Hepatocyte (in vitro differentiated cells): ENCODE data around the gene RHAG. TPM values are rescaled to one million over a fixed set of nuclear protein-coding genes. Genes with fewer than 3 reads are reported as not detected.

ENCODE experiments used
- DNase-seq: peaks from one replicate; pipeline ENCODE4 v3.0.0-alpha.2; 2016; ENCODE audit warnings: low spot score
- H2AFZ ChIP-seq: fragments of 200-600 bp; sonication (generic); 2 replicates; pipeline ENCODE4 v1.6.0; 2016; ENCODE audit warnings: antibody characterized with exemption, mild to moderate bottlenecking
- H3K27ac ChIP-seq: fragments of 200-600 bp; sonication (generic); 2 replicates; pipeline ENCODE4 v1.5.1; 2016; ENCODE audit warnings: mild to moderate bottlenecking
- H3K27me3 ChIP-seq: fragments of 200-600 bp; sonication (generic); 2 replicates; pipeline ENCODE4 v1.6.1; 2016
- H3K36me3 ChIP-seq: fragments of 200-600 bp; sonication (generic); replicated peaks from 2 replicates; pipeline ENCODE4 v1.5.1; 2016; ENCODE audit warnings: low read depth; ENCODE audit not compliant: insufficient read depth
- H3K4me1 ChIP-seq: fragments of 200-600 bp; sonication (generic); 2 replicates; pipeline ENCODE4 v1.5.1; 2016; ENCODE audit warnings: mild to moderate bottlenecking, moderate library complexity; ENCODE audit not compliant: insufficient read depth
- H3K4me2 ChIP-seq: fragments of 200-600 bp; sonication (generic); 2 replicates; pipeline ENCODE4 v1.6.0; 2016
- H3K4me3 ChIP-seq: fragments of 200-600 bp; sonication (generic); 2 replicates; pipeline ENCODE4 v1.5.1; 2016; ENCODE audit warnings: mild to moderate bottlenecking
- H3K79me2 ChIP-seq: fragments of 200-600 bp; sonication (generic); 2 replicates; pipeline ENCODE4 v1.6.0; 2017; ENCODE audit warnings: mild to moderate bottlenecking
- H3K9me2 ChIP-seq: fragments of 200-600 bp; sonication (generic); replicated peaks from 2 replicates; pipeline ENCODE4 v1.6.0; 2017; ENCODE audit warnings: mild to moderate bottlenecking; ENCODE audit not compliant: insufficient read depth
- H3K9me3 ChIP-seq: fragments of 200-600 bp; sonication (generic); 2 replicates; pipeline ENCODE4 v1.5.1; 2016; ENCODE audit warnings: low read depth, mild to moderate bottlenecking
- H4K20me1 ChIP-seq: fragments of 200-600 bp; sonication (generic); 2 replicates; pipeline ENCODE4 v1.6.0; 2016; ENCODE audit warnings: mild to moderate bottlenecking; ENCODE audit not compliant: insufficient read depth, poor library complexity, severe bottlenecking
- CTCF ChIP-seq: fragments of 200-600 bp; sonication (generic); IDR thresholded peaks from 2 replicates; pipeline ENCODE4 v1.5.1; 2016; ENCODE audit warnings: antibody characterized with exemption, mild to moderate bottlenecking; ENCODE audit not compliant: poor library complexity
- EZH2 ChIP-seq: fragments of 200-600 bp; sonication (generic); IDR thresholded peaks from 2 replicates; pipeline ENCODE4 v1.6.1; 2016; ENCODE audit warnings: antibody characterized with exemption, mild to moderate bottlenecking, borderline replicate concordance
- EZH2phosphoT487 ChIP-seq: fragments of 200-600 bp; sonication (generic); IDR thresholded peaks from one replicate; pipeline ENCODE4 v1.6.1; 2018; ENCODE audit warnings: antibody characterized with exemption, mild to moderate bottlenecking, low read depth, moderate library complexity; ENCODE audit not compliant: unreplicated experiment, severe bottlenecking
- WGBS: methylation state at CpG from one replicate; pipeline ENCODE4 v1.1.6; 2016; ENCODE audit warnings: low lambda C conversion rate; ENCODE audit errors: missing lambda C conversion rate; 5-methylcytosine and 5-hydroxymethylcytosine counted together
- polyA plus RNA-seq: library from polyadenylated mRNA; unstranded; fragments of >200 nt; fragmentation: Nextera tagmentation; extraction: Ambion mirVana; gene quantifications from 2 replicates; pipeline ENCODE4 v1.2.1, GENCODE V29; 2016
- total RNA-seq: library from RNA; depleted of rRNA; stranded (reverse); fragments of >200 nt; gene quantifications from 2 replicates; pipeline ENCODE4 v1.2.3, GENCODE V29; 2014

Gene RHAG
- total and polyA plus RNA-seq, 2 experiments from 2014 or later: not detected

GRCh38 chr6:49645139-49645538 is 8.5 kb upstream of the RHAG start:
- H3K9me3 ChIP-seq: no peaks in the 10 kb centered on the region
- H3K9me2 ChIP-seq: no peaks in the 10 kb centered on the region
- H3K79me2 ChIP-seq: no peaks in the 10 kb centered on the region
- no peak overlapping the region for H2AFZ ChIP-seq
- H3K36me3 ChIP-seq: no peaks in the 10 kb centered on the region
- no peak overlapping the region for H3K27ac ChIP-seq
- no peak for DNase-seq
- no peaks in the 10 kb centered on the region for H3K27me3 ChIP-seq
- TF ChIP-seq EZH2phosphoT487 (no peak), EZH2 (no peak), CTCF (no peak)
- no peaks in the 10 kb centered on the region for H3K4me1 ChIP-seq
- no peaks in the 10 kb centered on the region for H4K20me1 ChIP-seq
- H3K4me2 ChIP-seq: no peak overlapping the region
- no peak overlapping the region for H3K4me3 ChIP-seq
- 94% methylated on average over 3 of the region's 3 CpGs for WGBS

- H2AFZ ChIP-seq: no peak overlapping the region
Observed at GRCh38 chr6:49639177-49639817, 2.7 kb upstream of the RHAG start.

GRCh38 chr6:49637350-49637731 is 702 bp upstream of the RHAG start:
- Histone ChIP-seq H2AFZ (no peak overlapping the region), H3K9me3 (no peaks in the 10 kb centered on the region), H4K20me1 (no peaks in the 10 kb centered on the region), H3K9me2 (no peaks in the 10 kb centered on the region), H3K36me3 (no peaks in the 10 kb centered on the region), H3K4me3 (no peak overlapping the region), H3K27ac (no peak overlapping the region), H3K4me1 (no peaks in the 10 kb centered on the region), H3K4me2 (no peak overlapping the region), H3K79me2 (no peaks in the 10 kb centered on the region), H3K27me3 (no peaks in the 10 kb centered on the region)
- no peak for TF ChIP-seq CTCF
- no peak for TF ChIP-seq EZH2
- no peak for TF ChIP-seq EZH2phosphoT487
- DNase-seq: no peak
- 78% methylated on average over 3 of the region's 3 CpGs for WGBS

More at GRCh38 chr6:49639177-49639817, 2.7 kb upstream of the RHAG start:
- Histone ChIP-seq H3K79me2 (no peaks in the 10 kb centered on the region), H4K20me1 (no peaks in the 10 kb centered on the region), H3K27ac (no peak overlapping the region), H3K9me2 (no peaks in the 10 kb centered on the region), H3K4me3 (no peak overlapping the region), H3K4me1 (no peaks in the 10 kb centered on the region), H3K9me3 (no peaks in the 10 kb centered on the region), H3K4me2 (no peak overlapping the region), H3K36me3 (no peaks in the 10 kb centered on the region), H3K27me3 (no peaks in the 10 kb centered on the region)
- 69% methylated on average over 5 of the region's 5 CpGs for WGBS
- no peak for DNase-seq
- TF ChIP-seq EZH2phosphoT487: no peak
- no peak for TF ChIP-seq CTCF
- TF ChIP-seq EZH2: no peak
